Measurements from ENCODE around the gene DNASE1L1.

Gene DNASE1L1

GRCh38 chrX:154365997-154366665 is 42.9 kb downstream of the DNASE1L1 start:
- Histone ChIP-seq H4K20me1 (ENCODE audit: insufficient read depth, low read length, poor library complexity, severe bottlenecking) (peaks cover 48% of the 10 kb centered on the region), H2AFZ (ENCODE audit: low read length) (no peak overlapping the region), H3K4me3 (ENCODE audit: low read length, poor library complexity, severe bottlenecking) (no peak overlapping the region), H3F3A (ENCODE audit: low read depth) (no peaks in the 10 kb centered on the region), H3K9me2 (replicated peaks; ENCODE audit: low read depth, low read length) (no peaks in the 10 kb centered on the region), H3K79me2 (ENCODE audit: insufficient read depth, low read length) (peaks cover 73% of the 10 kb centered on the region), H3K9me3 (ENCODE audit: insufficient read depth, low read depth, low read length) (no peaks in the 10 kb centered on the region), H3K9ac (ENCODE audit: low read depth, low read length, poor library complexity, severe bottlenecking) (no peak overlapping the region), H3K4me1 (ENCODE audit: insufficient read depth, low read length, poor library complexity, severe bottlenecking) (peaks cover 13% of the 10 kb centered on the region), H3K27me3 (ENCODE audit: insufficient read depth, low read length, poor library complexity, severe bottlenecking) (no peaks in the 10 kb centered on the region), H3K4me2 (ENCODE audit: low read depth, low read length, poor library complexity, severe bottlenecking) (no peak overlapping the region), H3K36me3 (ENCODE audit: insufficient read depth, low read length) (peaks cover 61% of the 10 kb centered on the region; the same call in 1 of the 2 replicates)
- TF ChIP-seq CTCF (conservative IDR thresholded peaks at IDR 0.05; ENCODE audit: low read length), result no peak
- TF ChIP-seq EZH2phosphoT487 (IDR thresholded peaks at IDR 0.05; ENCODE audit: borderline replicate concordance), result no peak

DNA sequence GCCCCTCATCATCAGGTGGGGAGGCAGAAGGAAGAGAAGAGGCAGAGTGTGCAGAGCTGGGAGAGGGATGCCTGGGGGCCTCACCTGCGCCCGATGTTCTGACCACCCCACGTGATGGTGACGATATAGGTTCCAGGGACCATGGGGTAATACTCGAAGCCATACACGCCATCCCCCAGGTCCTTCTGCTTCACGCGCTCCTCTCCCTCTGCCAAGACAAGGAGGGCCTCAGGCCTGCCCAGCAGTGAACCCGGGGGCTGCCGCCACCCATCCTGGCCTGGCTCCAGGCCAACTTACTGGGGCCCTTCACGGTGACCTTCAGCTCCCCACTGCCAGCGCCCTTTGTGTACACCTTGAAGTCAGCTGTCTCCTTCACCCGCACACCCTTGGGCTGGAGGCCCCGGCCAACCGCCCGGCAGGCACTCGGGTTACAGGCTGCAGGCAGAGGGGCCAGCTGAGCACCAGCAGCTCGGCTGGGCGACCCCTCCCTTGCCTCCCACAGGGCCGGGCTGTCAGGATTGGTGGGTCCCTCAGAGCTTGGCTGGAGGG is 43.9 kb downstream of the DNASE1L1 start:
- Histone ChIP-seq H3K36me3 (ENCODE audit: insufficient read depth, low read length) (peaks cover 67% of the 10 kb centered on the region; the same call in 1 of the 2 replicates), H3F3A (ENCODE audit: low read depth) (no peaks in the 10 kb centered on the region), H3K9ac (ENCODE audit: low read depth, low read length, poor library complexity, severe bottlenecking) (no peak overlapping the region), H3K79me2 (ENCODE audit: insufficient read depth, low read length) (peaks cover 64% of the 10 kb centered on the region), H3K9me3 (ENCODE audit: insufficient read depth, low read depth, low read length) (no peaks in the 10 kb centered on the region), H3K27me3 (ENCODE audit: insufficient read depth, low read length, poor library complexity, severe bottlenecking) (no peaks in the 10 kb centered on the region), H3K9me2 (replicated peaks; ENCODE audit: low read depth, low read length) (no peaks in the 10 kb centered on the region), H3K4me2 (ENCODE audit: low read depth, low read length, poor library complexity, severe bottlenecking) (no peak overlapping the region), H3K4me3 (ENCODE audit: low read length, poor library complexity, severe bottlenecking) (no peak overlapping the region), H2AFZ (ENCODE audit: low read length) (no peak overlapping the region), H4K20me1 (ENCODE audit: insufficient read depth, low read length, poor library complexity, severe bottlenecking) (peaks cover 48% of the 10 kb centered on the region), H3K4me1 (ENCODE audit: insufficient read depth, low read length, poor library complexity, severe bottlenecking) (peaks cover 13% of the 10 kb centered on the region)
- TF ChIP-seq EZH2phosphoT487 (IDR thresholded peaks at IDR 0.05; ENCODE audit: borderline replicate concordance), result no peak
- no peak for TF ChIP-seq CTCF (conservative IDR thresholded peaks at IDR 0.05; ENCODE audit: low read length)

DNA sequence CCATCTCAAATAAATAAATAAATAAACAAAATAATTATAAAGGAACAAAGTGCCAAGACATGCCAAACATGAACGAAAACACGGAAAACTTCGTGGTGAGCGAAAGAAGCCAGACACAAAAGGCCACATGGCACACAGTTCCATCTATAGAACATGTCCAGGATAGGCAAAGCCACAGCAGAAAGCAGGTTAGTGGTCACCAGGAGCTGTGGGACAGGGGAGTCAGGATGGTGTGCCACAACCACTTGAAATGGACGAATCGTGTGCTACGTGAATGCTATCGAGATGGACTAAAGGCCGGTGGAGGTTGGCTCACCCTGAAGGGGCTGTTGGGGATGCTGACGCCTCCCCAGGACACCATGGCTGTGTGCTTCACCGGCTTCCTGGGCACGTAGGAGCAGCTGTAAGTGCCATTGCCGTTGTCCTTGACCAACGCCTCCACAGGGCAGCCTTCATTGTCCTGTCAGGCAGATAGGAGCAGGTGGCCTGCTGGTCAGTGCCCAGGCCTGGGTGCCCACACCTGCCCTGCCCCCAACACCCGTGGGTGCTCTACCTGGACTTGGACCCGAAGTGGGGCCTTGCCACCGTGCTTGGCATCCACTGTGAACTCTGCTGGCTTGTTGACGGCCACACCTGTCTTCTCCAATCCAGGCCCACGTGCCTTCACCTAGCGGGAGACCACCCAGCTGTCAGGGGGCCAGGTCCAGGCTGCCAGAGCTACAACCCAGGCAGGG is 45.2 kb downstream of the DNASE1L1 start:
- Histone ChIP-seq H3K4me2 (ENCODE audit: low read depth, low read length, poor library complexity, severe bottlenecking) (no peak overlapping the region), H3K9me3 (ENCODE audit: insufficient read depth, low read depth, low read length) (no peaks in the 10 kb centered on the region), H3K36me3 (ENCODE audit: insufficient read depth, low read length) (peaks cover 80% of the 10 kb centered on the region; the same call in 1 of the 2 replicates), H3K9me2 (replicated peaks; ENCODE audit: low read depth, low read length) (no peaks in the 10 kb centered on the region), H3K27me3 (ENCODE audit: insufficient read depth, low read length, poor library complexity, severe bottlenecking) (no peaks in the 10 kb centered on the region), H4K20me1 (ENCODE audit: insufficient read depth, low read length, poor library complexity, severe bottlenecking) (peaks cover 48% of the 10 kb centered on the region), H3K4me3 (ENCODE audit: low read length, poor library complexity, severe bottlenecking) (no peak overlapping the region), H3K79me2 (ENCODE audit: insufficient read depth, low read length) (peaks cover 55% of the 10 kb centered on the region), H3K9ac (ENCODE audit: low read depth, low read length, poor library complexity, severe bottlenecking) (no peak overlapping the region), H3K4me1 (ENCODE audit: insufficient read depth, low read length, poor library complexity, severe bottlenecking) (peaks cover 10% of the 10 kb centered on the region), H2AFZ (ENCODE audit: low read length) (no peak overlapping the region), H3F3A (ENCODE audit: low read depth) (no peaks in the 10 kb centered on the region)
- TF ChIP-seq CTCF (conservative IDR thresholded peaks at IDR 0.05; ENCODE audit: low read length), result no peak
- TF ChIP-seq EZH2phosphoT487 (IDR thresholded peaks at IDR 0.05; ENCODE audit: borderline replicate concordance), result no peak
